ENCODE results near the gene CNKSR3.

The CNKSR3 gene

GRCh38 chr6:154397491-154398195 lies 112.8 kb downstream of the CNKSR3 start:
- no peak for DNase-seq (ENCODE audit: low spot score)

DNA sequence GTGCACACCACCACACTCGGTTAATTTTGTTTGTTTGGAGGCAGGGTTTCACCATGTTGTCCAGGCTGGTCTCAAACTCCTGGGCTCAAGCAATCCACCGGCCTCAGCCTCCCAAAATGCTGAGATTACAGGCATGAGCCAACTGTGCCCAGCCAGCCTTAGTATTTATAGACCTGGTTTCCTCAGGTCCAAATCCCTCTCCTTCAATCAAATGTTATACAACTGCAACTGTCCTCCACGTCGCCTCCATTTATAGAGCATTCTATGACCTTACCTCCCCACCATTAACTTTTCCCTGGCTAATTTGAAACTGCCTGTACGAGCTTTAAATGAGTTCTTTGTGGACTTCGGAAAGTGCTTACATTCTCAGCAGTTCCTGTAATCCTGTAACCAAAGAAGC lies 114.6 kb downstream of the CNKSR3 start:
- no peak overlapping the region for H2AFZ ChIP-seq (ENCODE audit: low read length)
- no peak overlapping the region for H2BK5ac ChIP-seq (ENCODE audit: low read length)
- H2BK12ac ChIP-seq (ENCODE audit: low read length) = no peak overlapping the region
- no peaks in the 10 kb centered on the region for H3K79me1 ChIP-seq (ENCODE audit: low read depth, low read length)
- no CpG with 5 or more reads among the region's 6 CpGs for WGBS, 2 donors (ENCODE audit: extremely low coverage in 2 of 2, insufficient read length in 2 of 2, insufficient replicate concordance in 1 of 2)
- peaks cover 2 to 5% of the 10 kb centered on the region in 2 donors for H3K4me1 ChIP-seq (ENCODE audit: control insufficient read depth in 2 of 2, insufficient read depth in 1 of 2, low read depth in 1 of 2, low read length in 2 of 2)
- H3K27ac ChIP-seq (replicated peaks; ENCODE audit: low read length) = no peak overlapping the region
- no peak overlapping the region for H4K8ac ChIP-seq (ENCODE audit: low read depth, low read length)
- no peak overlapping the region for H3K18ac ChIP-seq (ENCODE audit: low read length)
- no peak overlapping the region for H2BK120ac ChIP-seq (ENCODE audit: low read depth, low read length)
- H2AK5ac ChIP-seq (ENCODE audit: low read depth, low read length) = no peak overlapping the region
- no peaks in the 10 kb centered on the region for H3K9me3 ChIP-seq (replicated peaks in 1 of 2; ENCODE audit: control insufficient read depth in 2 of 2, insufficient read depth in 1 of 2, low read depth in 1 of 2, low read length in 2 of 2)
- no peak overlapping the region for H2BK15ac ChIP-seq (ENCODE audit: low read length)
- no peak overlapping the region for H3K4me3 ChIP-seq (ENCODE audit: low read length in 2 of 2)
- no peak overlapping the region for H4K91ac ChIP-seq (ENCODE audit: low read depth, low read length, poor library complexity)
- no peak overlapping the region for H3K4ac ChIP-seq (ENCODE audit: low read length)
- no peak overlapping the region for H3K23ac ChIP-seq (ENCODE audit: low read depth, low read length, poor library complexity)
- H3K14ac ChIP-seq (ENCODE audit: low read length) = no peak overlapping the region
- H3K4me2 ChIP-seq (ENCODE audit: insufficient read depth, low read length, poor library complexity, severe bottlenecking) = no peak overlapping the region
- H3K36me3 ChIP-seq (replicated peaks in 1 of 2; ENCODE audit: control insufficient read depth in 2 of 2, insufficient read depth in 2 of 2, low read length in 2 of 2) = no peaks in the 10 kb centered on the region
- no peak overlapping the region for H3K9ac ChIP-seq (ENCODE audit: low read depth, low read length, poor library complexity)
- no peak for DNase-seq (ENCODE audit: low spot score)
- no peaks in the 10 kb centered on the region for H3K27me3 ChIP-seq (ENCODE audit: control insufficient read depth in 3 of 3, insufficient read depth in 3 of 3, low read depth in 1 of 3, low read length in 3 of 3)

More at GRCh38 chr6:154397491-154398195, 112.8 kb downstream of the CNKSR3 start:
- Histone ChIP-seq H3K79me1 (ENCODE audit: low read depth, low read length) (no peaks in the 10 kb centered on the region), H3K27me3 (ENCODE audit: control insufficient read depth in 3 of 3, insufficient read depth in 3 of 3, low read depth in 1 of 3, low read length in 3 of 3) (no peaks in the 10 kb centered on the region), H3K4me1 (ENCODE audit: control insufficient read depth in 2 of 2, insufficient read depth in 1 of 2, low read depth in 1 of 2, low read length in 2 of 2) (peaks cover 2 to 5% of the 10 kb centered on the region in 2 donors), H2AK5ac (ENCODE audit: low read depth, low read length) (no peak overlapping the region), H3K4ac (ENCODE audit: low read length) (no peak overlapping the region), H4K91ac (ENCODE audit: low read depth, low read length, poor library complexity) (no peak overlapping the region), H3K18ac (ENCODE audit: low read length) (no peak overlapping the region), H3K27ac (replicated peaks; ENCODE audit: low read length) (no peak overlapping the region), H3K4me2 (ENCODE audit: insufficient read depth, low read length, poor library complexity, severe bottlenecking) (no peak overlapping the region), H3K14ac (ENCODE audit: low read length) (no peak overlapping the region), H3K4me3 (ENCODE audit: low read length in 2 of 2) (no peak overlapping the region), H3K9me3 (replicated peaks in 1 of 2; ENCODE audit: control insufficient read depth in 2 of 2, insufficient read depth in 1 of 2, low read depth in 1 of 2, low read length in 2 of 2) (peaks cover 0 to 5% of the 10 kb centered on the region in 2 donors), H2AFZ (ENCODE audit: low read length) (no peak overlapping the region), H2BK12ac (ENCODE audit: low read length) (no peak overlapping the region), H4K8ac (ENCODE audit: low read depth, low read length) (no peak overlapping the region), H3K23ac (ENCODE audit: low read depth, low read length, poor library complexity) (no peak overlapping the region), H3K36me3 (replicated peaks in 1 of 2; ENCODE audit: control insufficient read depth in 2 of 2, insufficient read depth in 2 of 2, low read length in 2 of 2) (peaks cover 2 to 7% of the 10 kb centered on the region in 2 donors), H3K9ac (ENCODE audit: low read depth, low read length, poor library complexity) (no peak overlapping the region), H2BK120ac (ENCODE audit: low read depth, low read length) (no peak overlapping the region), H2BK5ac (ENCODE audit: low read length) (no peak overlapping the region), H2BK15ac (ENCODE audit: low read length) (no peak overlapping the region)
- WGBS, 2 donors (ENCODE audit: extremely low coverage in 2 of 2, insufficient read length in 2 of 2, insufficient replicate concordance in 1 of 2) = no CpG with 5 or more reads among the region's 9 CpGs

GRCh38 chr6:154395316-154395715 lies 115.2 kb downstream of the CNKSR3 start:
- H3K27ac ChIP-seq (replicated peaks; ENCODE audit: low read length) = no peak overlapping the region
- no peak overlapping the region for H2BK12ac ChIP-seq (ENCODE audit: low read length)
- H3K4ac ChIP-seq (ENCODE audit: low read length) = no peak overlapping the region

GRCh38 chr6:154394571-154394970 lies 115.9 kb downstream of the CNKSR3 start:
- Histone ChIP-seq H3K9ac (ENCODE audit: low read depth, low read length, poor library complexity) (no peak overlapping the region), H3K4me1 (ENCODE audit: control insufficient read depth in 2 of 2, insufficient read depth in 1 of 2, low read depth in 1 of 2, low read length in 2 of 2) (peaks cover 2 to 5% of the 10 kb centered on the region in 2 donors), H4K8ac (ENCODE audit: low read depth, low read length) (no peak overlapping the region), H2AK5ac (ENCODE audit: low read depth, low read length) (no peak overlapping the region), H3K27ac (replicated peaks; ENCODE audit: low read length) (no peak overlapping the region), H3K18ac (ENCODE audit: low read length) (no peak overlapping the region), H3K23ac (ENCODE audit: low read depth, low read length, poor library complexity) (no peak overlapping the region), H4K91ac (ENCODE audit: low read depth, low read length, poor library complexity) (no peak overlapping the region), H3K36me3 (replicated peaks in 1 of 2; ENCODE audit: control insufficient read depth in 2 of 2, insufficient read depth in 2 of 2, low read length in 2 of 2) (no peaks in the 10 kb centered on the region), H3K14ac (ENCODE audit: low read length) (no peak overlapping the region), H3K4me3 (ENCODE audit: low read length in 2 of 2) (no peak overlapping the region), H2AFZ (ENCODE audit: low read length) (no peak overlapping the region), H3K27me3 (ENCODE audit: control insufficient read depth in 3 of 3, insufficient read depth in 3 of 3, low read depth in 1 of 3, low read length in 3 of 3) (no peaks in the 10 kb centered on the region), H2BK5ac (ENCODE audit: low read length) (no peak overlapping the region), H3K4me2 (ENCODE audit: insufficient read depth, low read length, poor library complexity, severe bottlenecking) (no peak overlapping the region), H2BK15ac (ENCODE audit: low read length) (no peak overlapping the region), H3K79me1 (ENCODE audit: low read depth, low read length) (no peaks in the 10 kb centered on the region), H2BK12ac (ENCODE audit: low read length) (no peak overlapping the region), H2BK120ac (ENCODE audit: low read depth, low read length) (no peak overlapping the region), H3K9me3 (replicated peaks in 1 of 2; ENCODE audit: control insufficient read depth in 2 of 2, insufficient read depth in 1 of 2, low read depth in 1 of 2, low read length in 2 of 2) (no peaks in the 10 kb centered on the region), H3K4ac (ENCODE audit: low read length) (no peak overlapping the region)
- no peak for DNase-seq (ENCODE audit: low spot score)
- no CpG with 5 or more reads among the region's 3 CpGs for WGBS, 2 donors (ENCODE audit: extremely low coverage in 2 of 2, insufficient read length in 2 of 2, insufficient replicate concordance in 1 of 2)

More at GRCh38 chr6:154395316-154395715, 115.2 kb downstream of the CNKSR3 start:
- DNase-seq (ENCODE audit: low spot score) = no peak
- Histone ChIP-seq H3K4me2 (ENCODE audit: insufficient read depth, low read length, poor library complexity, severe bottlenecking) (no peak overlapping the region), H2BK15ac (ENCODE audit: low read length) (no peak overlapping the region), H3K14ac (ENCODE audit: low read length) (no peak overlapping the region), H4K91ac (ENCODE audit: low read depth, low read length, poor library complexity) (no peak overlapping the region), H3K9me3 (replicated peaks in 1 of 2; ENCODE audit: control insufficient read depth in 2 of 2, insufficient read depth in 1 of 2, low read depth in 1 of 2, low read length in 2 of 2) (no peaks in the 10 kb centered on the region), H2BK120ac (ENCODE audit: low read depth, low read length) (no peak overlapping the region), H3K27me3 (ENCODE audit: control insufficient read depth in 3 of 3, insufficient read depth in 3 of 3, low read depth in 1 of 3, low read length in 3 of 3) (no peaks in the 10 kb centered on the region), H3K36me3 (replicated peaks in 1 of 2; ENCODE audit: control insufficient read depth in 2 of 2, insufficient read depth in 2 of 2, low read length in 2 of 2) (no peaks in the 10 kb centered on the region), H4K8ac (ENCODE audit: low read depth, low read length) (no peak overlapping the region), H2AFZ (ENCODE audit: low read length) (no peak overlapping the region), H3K79me1 (ENCODE audit: low read depth, low read length) (no peaks in the 10 kb centered on the region), H2AK5ac (ENCODE audit: low read depth, low read length) (no peak overlapping the region), H3K4me1 (ENCODE audit: control insufficient read depth in 2 of 2, insufficient read depth in 1 of 2, low read depth in 1 of 2, low read length in 2 of 2) (peaks cover 2 to 5% of the 10 kb centered on the region in 2 donors), H2BK5ac (ENCODE audit: low read length) (no peak overlapping the region), H3K18ac (ENCODE audit: low read length) (no peak overlapping the region), H3K4me3 (ENCODE audit: low read length in 2 of 2) (no peak overlapping the region), H3K9ac (ENCODE audit: low read depth, low read length, poor library complexity) (no peak overlapping the region), H3K23ac (ENCODE audit: low read depth, low read length, poor library complexity) (no peak overlapping the region)
